Gastrocnemius medialis (tissue), 4 donors: ENCODE results near the gene RPRD1B. TPM values are rescaled to one million over a fixed set of nuclear protein-coding genes. Genes with fewer than 3 reads are reported as not detected.
A peak's percentile ranks its signal among the peaks of the same experiment; 100 is the strongest.

ENCODE experiments used
- ATAC-seq, 2 donors: fragments of 150-250 bp; one replicate each; pipeline ENCODE4 v1.9.1; 2016
- DNase-seq, 2 donors: peaks; one replicate each; pipeline ENCODE4 v3.0.0-alpha.2; 2019
- H3K27ac ChIP-seq, 4 donors: fragments of 200-600 bp; sonication (generic); 1 replicate in 1 of 4; 2 replicates in 3 of 4; pipeline ENCODE4 v1.5.1; 2016 to 2018; ENCODE audit warnings: mild to moderate bottlenecking in 2 of 4, moderate library complexity in 1 of 4
- H3K27me3 ChIP-seq, 3 donors: fragments of 200-600 bp; sonication (generic) in 2 of 3; 1 replicate in 1 of 3; 2 replicates in 2 of 3; pipeline versions ENCODE4 v1.5.1 to v1.6.0; 2016 to 2019; ENCODE audit warnings: mild to moderate bottlenecking in 1 of 3, moderate library complexity in 1 of 3
- H3K36me3 ChIP-seq, 2 donors: fragments of 200-600 bp; sonication (generic) in 1 of 2; one replicate each; pipeline ENCODE4 v1.5.1; 2017 to 2018
- H3K4me1 ChIP-seq, 2 donors: fragments of 200-600 bp; sonication (generic) in 1 of 2; one replicate each; pipeline ENCODE4 v1.5.1; 2016 to 2017; ENCODE audit warnings: mild to moderate bottlenecking in 2 of 2
- H3K4me3 ChIP-seq, 4 donors: fragments of 200-600 bp; sonication (generic) in 3 of 4; 1 replicate in 1 of 4; 2 replicates in 3 of 4; pipeline ENCODE4 v1.5.1; 2016 to 2019; ENCODE audit warnings: mild to moderate bottlenecking in 2 of 4
- H3K9me3 ChIP-seq, 3 donors: fragments of 200-600 bp; sonication (generic) in 2 of 3; 1 replicate in 1 of 3; 2 replicates in 2 of 3; pipeline ENCODE4 v1.5.1; 2016 to 2019
- POLR2A ChIP-seq, 2 donors: fragments of 450-650 bp; IDR thresholded peaks; one replicate each; pipeline ENCODE4 v1.6.1; 2017; ENCODE audit warnings: antibody characterized with exemption in 2 of 2, mild to moderate bottlenecking in 2 of 2, moderate library complexity in 2 of 2
- in situ Hi-C, 4 donors: fragments of 200-750 bp; cut with MboI; loops; one replicate each; pipeline versions ENCODE4 v1.15.0 to v1.8.0; 2017; ENCODE audit warnings: low sequenced_read_pairs in 4 of 4
- intact Hi-C: fragments of 100-400 bp; cut with DNase I; formaldehyde crosslinking; loops from one replicate; pipeline ENCODE4 v1.15.1; 2023; ENCODE audit warnings: low total_unique reads
- total RNA-seq, 4 donors: library from RNA; depleted of rRNA; stranded (reverse); fragments of >200 nt; gene quantifications; one replicate each; pipeline versions ENCODE4 v1.1.0 to v1.2.3, GENCODE V29; 2016
- TF ChIP-seq, protein P1 (sequence below), 5 experiments: fragments of 450-650 bp in 3 of 5; fragments of 200-600 bp in 2 of 5; sonication (generic) in 2 of 5; IDR thresholded peaks in 4 of 5; conservative IDR thresholded peaks in 1 of 5; 1 replicate in 4 of 5; 2 replicates in 1 of 5; pipeline ENCODE4 v1.5.1; 2016 to 2019; ENCODE audit warnings: antibody characterized with exemption in 5 of 5, mild to moderate bottlenecking in 3 of 5, moderate library complexity in 3 of 5

RPRD1B gene
- total RNA-seq, 4 donors from 2014 or later = 25.2 to 61.0 (median 40.6) TPM

DNA sequence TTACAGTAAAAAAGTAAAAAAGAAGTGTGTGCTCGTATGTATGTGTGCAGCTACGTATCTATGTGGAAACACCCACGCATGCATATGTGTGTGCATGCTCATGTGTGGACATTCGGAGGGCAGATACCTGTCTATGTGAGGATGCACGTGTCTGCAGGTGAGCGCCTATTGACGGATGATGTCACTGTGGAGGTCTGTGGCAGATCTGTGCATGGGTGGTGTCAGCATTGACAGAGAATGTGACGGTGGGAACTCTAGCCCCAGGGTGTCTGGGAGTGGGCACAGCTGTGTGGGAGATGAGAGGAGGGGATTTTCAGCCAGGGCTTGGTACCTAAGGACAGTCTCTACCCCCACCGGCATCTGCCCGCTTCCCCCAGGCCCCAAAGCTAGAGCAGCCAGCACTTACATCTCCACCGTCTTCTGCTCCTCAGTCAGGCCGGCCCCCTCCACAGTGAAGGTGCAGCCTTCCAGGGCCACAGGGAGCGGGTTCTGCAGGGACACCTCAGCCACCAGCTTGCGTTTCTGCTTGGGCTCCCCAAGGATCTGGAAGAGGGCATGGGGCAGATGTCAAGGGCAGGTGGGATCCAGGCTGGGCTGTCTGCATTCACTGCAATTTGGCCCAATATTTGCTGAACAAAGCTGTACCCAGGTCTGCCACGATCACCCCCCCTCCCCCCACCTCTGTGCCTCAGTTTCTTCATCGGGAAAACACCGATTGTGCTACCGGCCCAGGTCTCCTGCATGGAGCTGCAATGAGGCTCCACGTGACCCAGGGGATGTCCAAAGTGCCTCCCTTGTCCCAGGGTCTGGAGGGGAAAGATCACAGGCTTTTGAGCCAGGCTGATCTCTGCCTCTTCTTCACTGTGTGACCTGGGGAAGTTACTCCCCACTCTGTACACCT is 97.4 kb downstream of the RPRD1B start:
- Histone ChIP-seq H3K36me3 (peaks cover 0 to 36% of the 10 kb centered on the region in 2 donors), H3K27ac (no peak overlapping the region), H3K27me3 (no peaks in the 10 kb centered on the region), H3K4me3 (no peak overlapping the region), H3K4me1 (peaks cover 14 to 33% of the 10 kb centered on the region in 2 donors), H3K9me3 (no peaks in the 10 kb centered on the region)
- TF ChIP-seq POLR2A (IDR thresholded peaks at IDR 0.05) = no peak
- TF ChIP-seq, protein P1, sequence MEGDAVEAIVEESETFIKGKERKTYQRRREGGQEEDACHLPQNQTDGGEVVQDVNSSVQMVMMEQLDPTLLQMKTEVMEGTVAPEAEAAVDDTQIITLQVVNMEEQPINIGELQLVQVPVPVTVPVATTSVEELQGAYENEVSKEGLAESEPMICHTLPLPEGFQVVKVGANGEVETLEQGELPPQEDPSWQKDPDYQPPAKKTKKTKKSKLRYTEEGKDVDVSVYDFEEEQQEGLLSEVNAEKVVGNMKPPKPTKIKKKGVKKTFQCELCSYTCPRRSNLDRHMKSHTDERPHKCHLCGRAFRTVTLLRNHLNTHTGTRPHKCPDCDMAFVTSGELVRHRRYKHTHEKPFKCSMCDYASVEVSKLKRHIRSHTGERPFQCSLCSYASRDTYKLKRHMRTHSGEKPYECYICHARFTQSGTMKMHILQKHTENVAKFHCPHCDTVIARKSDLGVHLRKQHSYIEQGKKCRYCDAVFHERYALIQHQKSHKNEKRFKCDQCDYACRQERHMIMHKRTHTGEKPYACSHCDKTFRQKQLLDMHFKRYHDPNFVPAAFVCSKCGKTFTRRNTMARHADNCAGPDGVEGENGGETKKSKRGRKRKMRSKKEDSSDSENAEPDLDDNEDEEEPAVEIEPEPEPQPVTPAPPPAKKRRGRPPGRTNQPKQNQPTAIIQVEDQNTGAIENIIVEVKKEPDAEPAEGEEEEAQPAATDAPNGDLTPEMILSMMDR (IDR thresholded peaks at IDR 0.05 in 4 of 5, conservative IDR thresholded peaks at IDR 0.05 in 1 of 5) = no peak
- DNase-seq (peak in 1 of 2 donors; percentile 4), ATAC-seq (no peak)
- intact Hi-C loops (no loop called here), in situ Hi-C loops (no loop called here)

DNA sequence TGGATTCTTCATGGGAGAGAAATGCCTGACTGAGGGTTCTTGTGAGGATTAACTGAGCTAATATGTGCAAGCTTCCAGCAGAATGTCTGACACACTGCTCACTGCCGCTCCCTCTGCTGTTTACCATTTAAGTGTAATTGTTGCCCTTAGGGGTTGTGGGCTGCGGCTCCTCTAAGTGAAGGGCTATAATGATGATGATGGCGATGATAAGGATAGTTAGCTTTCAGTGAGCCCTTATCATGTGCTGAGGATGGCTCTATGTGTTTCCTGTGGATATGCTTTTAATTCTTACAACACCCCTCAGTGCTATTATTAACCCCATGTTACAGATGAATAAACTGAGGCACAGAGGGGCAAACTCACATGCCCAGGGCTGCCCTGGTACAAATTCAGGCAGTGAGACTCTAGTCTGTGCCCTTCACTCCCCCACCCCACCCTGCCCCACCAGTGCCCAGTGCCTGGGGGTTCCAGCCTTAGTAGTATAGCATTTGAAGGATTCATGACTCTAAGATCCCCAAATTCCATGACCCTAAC is 98.1 kb downstream of the RPRD1B start:
- DNase-seq = no peak
- Histone ChIP-seq H3K36me3 (peaks cover 0 to 43% of the 10 kb centered on the region in 2 donors), H3K27ac (no peak overlapping the region), H3K9me3 (no peaks in the 10 kb centered on the region), H3K4me3 (no peak overlapping the region), H3K4me1 (peaks cover 9 to 26% of the 10 kb centered on the region in 2 donors), H3K27me3 (no peaks in the 10 kb centered on the region)
- TF ChIP-seq, protein P1 (IDR thresholded peaks at IDR 0.05 in 4 of 5, conservative IDR thresholded peaks at IDR 0.05 in 1 of 5) = no peak
- TF ChIP-seq POLR2A (IDR thresholded peaks at IDR 0.05) = no peak
- ATAC-seq = no peak
- intact Hi-C loops (no loop called here), in situ Hi-C loops (no loop called here)

DNA sequence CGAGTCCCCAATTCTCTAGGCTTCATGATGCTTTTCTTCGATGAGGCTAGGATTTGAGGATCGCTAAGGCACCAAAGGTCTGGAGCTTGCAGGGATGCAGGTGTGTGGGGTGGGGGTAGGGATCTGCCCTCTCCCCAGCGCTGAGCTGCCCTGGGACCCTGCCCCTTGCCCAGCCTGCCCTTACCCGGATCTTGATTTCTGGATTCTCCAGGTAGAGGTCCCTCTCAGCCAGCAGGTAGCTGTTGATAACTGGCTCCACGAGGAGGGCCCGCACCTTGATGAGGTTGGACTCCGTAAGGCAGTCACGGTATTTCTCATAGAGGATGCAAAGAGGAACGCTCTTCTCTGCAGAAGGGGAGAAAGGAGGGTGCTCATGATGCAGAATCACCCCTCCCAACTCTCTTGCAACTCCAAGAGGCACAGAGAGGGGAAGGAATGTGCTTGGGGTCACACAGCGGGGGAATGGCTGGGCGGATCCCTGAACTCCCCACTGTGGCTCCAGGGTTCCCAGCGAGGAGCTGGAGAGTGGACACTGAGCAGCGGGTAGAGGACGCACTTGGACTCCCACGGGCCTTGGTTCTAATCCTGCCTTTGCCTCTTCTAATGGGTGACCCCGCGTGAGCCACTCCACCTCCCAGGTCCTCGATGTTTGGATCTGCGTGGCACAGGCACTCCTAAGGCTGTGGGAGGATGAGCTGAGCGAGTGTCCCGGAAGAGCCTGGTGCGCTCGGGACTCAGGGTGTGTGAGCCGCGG is 98.8 kb downstream of the RPRD1B start:
- no peak overlapping the region for H3K4me3 ChIP-seq
- intact Hi-C loops = no loop called here
- TF ChIP-seq POLR2A (IDR thresholded peaks at IDR 0.05) = no peak
- TF ChIP-seq, protein P1 (IDR thresholded peaks at IDR 0.05 in 4 of 5, conservative IDR thresholded peaks at IDR 0.05 in 1 of 5) = no peak
- in situ Hi-C loops = no loop called here
- H3K4me1 ChIP-seq = peaks cover 2 to 19% of the 10 kb centered on the region in 2 donors
- peaks cover 0 to 50% of the 10 kb centered on the region in 2 donors for H3K36me3 ChIP-seq
- DNase-seq (peak in 1 of 2 donors; percentile 6), ATAC-seq (no peak)
- H3K9me3 ChIP-seq = no peaks in the 10 kb centered on the region
- H3K27ac ChIP-seq = no peak overlapping the region
- no peaks in the 10 kb centered on the region for H3K27me3 ChIP-seq

DNA sequence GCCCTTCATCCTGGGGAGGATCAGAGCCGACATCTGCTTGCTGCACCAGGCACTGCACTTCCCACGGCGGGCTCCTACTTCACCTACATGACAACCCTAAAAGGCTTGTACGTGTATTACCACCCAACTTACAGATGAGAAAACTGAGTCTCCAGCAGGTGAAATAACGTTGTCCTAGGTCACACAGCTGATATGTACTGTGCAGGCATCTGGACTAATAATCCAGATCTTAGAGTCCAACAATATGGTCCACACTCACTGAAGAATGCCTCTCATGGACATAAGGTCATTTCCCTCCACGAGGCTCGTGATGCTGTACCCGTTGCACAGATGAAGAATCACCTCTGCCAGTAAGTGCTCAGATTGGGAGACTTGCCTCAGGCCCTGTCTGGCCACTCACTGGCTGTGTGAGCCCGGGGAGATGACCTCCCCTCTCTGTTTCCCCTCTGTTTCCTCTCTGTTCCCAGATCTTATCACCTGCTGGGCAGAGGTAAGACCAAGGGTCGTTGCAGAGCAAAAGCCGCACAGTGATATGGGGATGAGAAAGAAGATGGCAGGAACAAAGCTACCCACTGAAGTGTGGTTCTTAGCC is 99.5 kb downstream of the RPRD1B start:
- no peaks in the 10 kb centered on the region for H3K27me3 ChIP-seq
- H3K36me3 ChIP-seq = peaks cover 0 to 56% of the 10 kb centered on the region in 2 donors
- DNase-seq = no peak
- no peak for ATAC-seq
- intact Hi-C loops (no loop called here), in situ Hi-C loops (no loop called here)
- peaks cover 0 to 12% of the 10 kb centered on the region in 2 donors for H3K4me1 ChIP-seq
- H3K9me3 ChIP-seq = no peaks in the 10 kb centered on the region
- no peak overlapping the region for H3K27ac ChIP-seq
- TF ChIP-seq, protein P1 (IDR thresholded peaks at IDR 0.05 in 4 of 5, conservative IDR thresholded peaks at IDR 0.05 in 1 of 5) = no peak
- no peak for TF ChIP-seq POLR2A (IDR thresholded peaks at IDR 0.05)
- no peak overlapping the region for H3K4me3 ChIP-seq
